Activated CD8-positive, alpha-beta T cell treated with anti-CD3 and anti-CD28 coated beads for 36 hours (primary cell): ENCODE data around the gene CKAP5. TPM values are rescaled to one million over a fixed set of nuclear protein-coding genes. Genes with fewer than 3 reads are reported as not detected.

Source experiments
- ATAC-seq: fragments of 200-7000 bp; cut with Tn5 transposase; one replicate; pipeline ENCODE4 v1.10.0; 2021; ENCODE audit warnings: mild to moderate bottlenecking, moderate library complexity
- CTCF ChIA-PET: fragments of 350-600 bp; sonication (Branson Sonifier 250); formaldehyde crosslinking; loops from one replicate; lab custom pipeline; 2021; ENCODE audit warnings: antibody characterized with exemption; lab: Charles Lee
- POLR2A ChIA-PET: fragments of 350-600 bp; sonication (Branson Sonifier 250); formaldehyde crosslinking; loops from one replicate; lab custom pipeline; 2021; ENCODE audit warnings: antibody characterized with exemption; lab: Charles Lee
- DNase-seq: peaks from one replicate; pipeline ENCODE4 v3.0.0-alpha.2; 2020
- H3K27ac Mint-ChIP-seq: one replicate; pipeline ENCODE4 v1.8.0; 2021; ENCODE audit warnings: mild to moderate bottlenecking, mixed read lengths
- H3K27me3 Mint-ChIP-seq: one replicate; pipeline ENCODE4 v1.8.0; 2021; ENCODE audit warnings: mixed read lengths
- H3K36me3 Mint-ChIP-seq: one replicate; pipeline ENCODE4 v1.8.0; 2021; ENCODE audit warnings: low read depth, mixed read lengths
- H3K4me1 Mint-ChIP-seq: one replicate; pipeline ENCODE4 v1.8.0; 2021; ENCODE audit warnings: low read depth, mixed read lengths
- H3K4me3 Mint-ChIP-seq: one replicate; pipeline ENCODE4 v1.8.0; 2021; ENCODE audit warnings: mild to moderate bottlenecking, moderate library complexity, mixed read lengths
- H3K9me3 Mint-ChIP-seq: one replicate; pipeline ENCODE4 v1.8.0; 2021; ENCODE audit warnings: mixed read lengths
- intact Hi-C: fragments of 100-400 bp; cut with micrococcal nuclease; formaldehyde crosslinking; loops from one replicate; pipeline ENCODE4 v1.10.0; 2022
- total RNA-seq, 2 experiments: library from RNA; stranded (reverse); gene quantifications; one replicate each; pipeline ENCODE4 v1.2.3, GENCODE V29; 2021
- TF ChIP-seq, protein P1 (sequence below): fragments of 200-600 bp; IDR thresholded peaks from one replicate; pipeline ENCODE4 v1.8.0; 2022; ENCODE audit warnings: antibody characterized with exemption, mild to moderate bottlenecking

CKAP5 gene
- total RNA-seq, 2 experiments from 2014 or later, result 137 to 145 TPM

DNA sequence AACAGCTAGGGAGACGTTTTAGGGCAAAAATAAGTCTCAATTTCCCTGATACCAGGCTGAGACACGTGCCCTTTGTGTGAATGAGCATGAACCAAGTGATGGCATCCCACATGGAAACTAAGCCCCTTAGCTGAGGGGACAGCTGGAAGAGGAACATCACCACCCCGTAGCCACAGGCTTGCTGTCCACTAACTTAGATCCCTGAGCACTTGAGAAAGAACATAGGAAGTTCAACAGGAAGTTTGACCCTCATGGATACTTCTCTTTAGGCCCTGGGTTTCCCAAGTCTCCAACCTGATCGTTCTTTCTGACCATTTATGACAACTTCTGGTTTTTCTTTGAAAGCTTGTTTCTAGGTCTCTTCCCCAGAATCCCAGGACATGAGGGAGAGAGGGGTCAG is 11.6 kb upstream of the CKAP5 start:
- Mint-ChIP-seq H3K27me3 (peaks cover 3% of the 10 kb centered on the region), H3K36me3 (no peaks in the 10 kb centered on the region), H3K4me3 (no peak overlapping the region), H3K9me3 (no peaks in the 10 kb centered on the region), H3K4me1 (no peaks in the 10 kb centered on the region), H3K27ac (no peak overlapping the region)
- intact Hi-C loops, result no loop called here
- DNase-seq (no peak), ATAC-seq (no peak)
- TF ChIP-seq, protein P1, sequence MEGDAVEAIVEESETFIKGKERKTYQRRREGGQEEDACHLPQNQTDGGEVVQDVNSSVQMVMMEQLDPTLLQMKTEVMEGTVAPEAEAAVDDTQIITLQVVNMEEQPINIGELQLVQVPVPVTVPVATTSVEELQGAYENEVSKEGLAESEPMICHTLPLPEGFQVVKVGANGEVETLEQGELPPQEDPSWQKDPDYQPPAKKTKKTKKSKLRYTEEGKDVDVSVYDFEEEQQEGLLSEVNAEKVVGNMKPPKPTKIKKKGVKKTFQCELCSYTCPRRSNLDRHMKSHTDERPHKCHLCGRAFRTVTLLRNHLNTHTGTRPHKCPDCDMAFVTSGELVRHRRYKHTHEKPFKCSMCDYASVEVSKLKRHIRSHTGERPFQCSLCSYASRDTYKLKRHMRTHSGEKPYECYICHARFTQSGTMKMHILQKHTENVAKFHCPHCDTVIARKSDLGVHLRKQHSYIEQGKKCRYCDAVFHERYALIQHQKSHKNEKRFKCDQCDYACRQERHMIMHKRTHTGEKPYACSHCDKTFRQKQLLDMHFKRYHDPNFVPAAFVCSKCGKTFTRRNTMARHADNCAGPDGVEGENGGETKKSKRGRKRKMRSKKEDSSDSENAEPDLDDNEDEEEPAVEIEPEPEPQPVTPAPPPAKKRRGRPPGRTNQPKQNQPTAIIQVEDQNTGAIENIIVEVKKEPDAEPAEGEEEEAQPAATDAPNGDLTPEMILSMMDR, result no peak
- ChIA-PET POLR2A (interaction anchor here (1.0 kb wide), 1 partner anchor 13 kb away, joined by 3 read pairs; no protein-coding TSS in a partner anchor), CTCF (no interaction called here)

GRCh38 chr11:46856605-46857343 is 10.7 kb upstream of the CKAP5 start:
- Mint-ChIP-seq H3K27me3 (peaks cover 3% of the 10 kb centered on the region), H3K27ac (no peak overlapping the region), H3K4me3 (no peak overlapping the region), H3K9me3 (no peaks in the 10 kb centered on the region), H3K36me3 (no peaks in the 10 kb centered on the region), H3K4me1 (no peaks in the 10 kb centered on the region)
- intact Hi-C loops, result no loop called here
- no peak for ATAC-seq
- TF ChIP-seq, protein P1, result no peak
- POLR2A ChIA-PET, result interaction anchor here (0.8 kb wide), 1 partner anchor 12 kb away, joined by 3 read pairs; no protein-coding TSS in a partner anchor
- CTCF ChIA-PET, result no interaction called here
- DNase-seq, result no peak

DNA sequence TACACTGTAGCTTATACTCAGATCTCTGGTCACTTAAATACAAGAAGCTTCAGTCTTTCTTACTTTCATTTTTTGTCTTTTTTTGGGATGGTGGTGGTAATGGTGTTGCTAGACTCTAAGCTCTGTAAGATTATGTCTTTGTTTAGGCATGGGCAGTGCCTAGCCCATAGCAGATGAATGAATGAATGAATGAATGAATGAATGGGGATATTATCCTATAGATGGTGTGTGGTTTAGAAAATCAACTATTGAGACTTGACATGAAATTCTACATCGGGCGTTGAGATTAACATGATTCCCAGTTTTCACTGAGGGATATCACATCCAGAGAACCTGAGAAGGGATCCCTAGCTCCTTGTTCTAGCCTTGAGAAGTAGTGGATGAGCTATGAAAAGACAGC is 9.8 kb upstream of the CKAP5 start:
- ATAC-seq (no peak), DNase-seq (no peak)
- Mint-ChIP-seq H3K4me1 (no peaks in the 10 kb centered on the region), H3K27ac (no peak overlapping the region), H3K9me3 (no peaks in the 10 kb centered on the region), H3K27me3 (peaks cover 3% of the 10 kb centered on the region), H3K4me3 (no peak overlapping the region), H3K36me3 (no peaks in the 10 kb centered on the region)
- POLR2A ChIA-PET, result interaction anchor here (0.7 to 0.8 kb wide), 2 partner anchors 11 to 53 kb away, joined by 3 read pairs; no protein-coding TSS in a partner anchor
- intact Hi-C loops, result no loop called here
- CTCF ChIA-PET, result interaction anchor here (1.0 kb wide), 1 partner anchor 298 kb away, joined by 3 read pairs; no protein-coding TSS in a partner anchor
- TF ChIP-seq, protein P1, result no peak

DNA sequence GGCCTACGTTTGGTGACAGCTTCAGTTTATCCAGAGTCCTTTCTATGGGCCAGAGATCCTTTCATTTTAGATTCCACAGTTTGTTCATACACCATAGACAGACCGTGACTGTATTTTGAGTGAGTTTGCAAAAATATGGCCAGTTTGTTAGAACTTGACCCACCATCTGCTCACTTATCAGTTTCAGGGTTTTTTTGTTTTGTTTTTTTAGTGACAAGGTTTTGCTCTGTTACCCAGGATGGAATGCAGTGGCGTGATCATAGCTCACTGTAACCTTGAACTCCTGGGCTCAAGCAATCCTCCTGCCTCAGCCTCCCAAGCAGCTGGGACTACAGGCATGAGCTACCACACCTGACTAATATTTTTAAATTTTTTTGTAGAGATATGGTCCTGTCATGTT is 9.1 kb upstream of the CKAP5 start:
- ChIA-PET CTCF (interaction anchor here (1.0 kb wide), 1 partner anchor 298 kb away, joined by 3 read pairs; no protein-coding TSS in a partner anchor), POLR2A (no interaction called here)
- Mint-ChIP-seq H3K4me1 (no peaks in the 10 kb centered on the region), H3K36me3 (no peaks in the 10 kb centered on the region), H3K4me3 (no peak overlapping the region), H3K27ac (no peak overlapping the region), H3K9me3 (no peaks in the 10 kb centered on the region), H3K27me3 (no peaks in the 10 kb centered on the region)
- intact Hi-C loops, result no loop called here
- TF ChIP-seq, protein P1, result no peak
- ATAC-seq (no peak), DNase-seq (no peak)

GRCh38 chr11:46850829-46851380 is 4.8 kb upstream of the CKAP5 start:
- no peaks in the 10 kb centered on the region for H3K36me3 Mint-ChIP-seq
- TF ChIP-seq, protein P1, result no peak
- intact Hi-C loops, result no loop called here
- no peaks in the 10 kb centered on the region for H3K27me3 Mint-ChIP-seq
- H3K27ac Mint-ChIP-seq, result no peak overlapping the region
- H3K4me3 Mint-ChIP-seq, result no peak overlapping the region
- POLR2A ChIA-PET, result no interaction called here
- CTCF ChIA-PET, result interaction anchor here (0.7 kb wide), 1 partner anchor 19 kb away, joined by 3 read pairs; no protein-coding TSS in a partner anchor
- no peaks in the 10 kb centered on the region for H3K9me3 Mint-ChIP-seq
- H3K4me1 Mint-ChIP-seq, result peaks cover 6% of the 10 kb centered on the region
- DNase-seq (no peak), ATAC-seq (no peak)
